Neural progenitor cell (in vitro differentiated cells): Measurements from ENCODE around the gene TLE4.

Experiments used
- EZH2 ChIP-seq: fragments of 200-600 bp; sonication (generic); IDR thresholded peaks from 2 replicates; pipeline ENCODE4 v1.6.1; 2017; ENCODE audit warnings: antibody characterized with exemption, mild to moderate bottlenecking, moderate library complexity
- EZH2phosphoT487 ChIP-seq: fragments of 200-600 bp; sonication (generic); IDR thresholded peaks from 2 replicates; pipeline ENCODE4 v1.6.1; 2017; ENCODE audit warnings: antibody characterized with exemption
- TF ChIP-seq, protein P1 (sequence below): fragments of 200-600 bp; sonication (generic); IDR thresholded peaks from 2 replicates; pipeline ENCODE4 v1.5.1; 2017; ENCODE audit warnings: antibody characterized with exemption, mild to moderate bottlenecking

- TF ChIP-seq, protein P1, sequence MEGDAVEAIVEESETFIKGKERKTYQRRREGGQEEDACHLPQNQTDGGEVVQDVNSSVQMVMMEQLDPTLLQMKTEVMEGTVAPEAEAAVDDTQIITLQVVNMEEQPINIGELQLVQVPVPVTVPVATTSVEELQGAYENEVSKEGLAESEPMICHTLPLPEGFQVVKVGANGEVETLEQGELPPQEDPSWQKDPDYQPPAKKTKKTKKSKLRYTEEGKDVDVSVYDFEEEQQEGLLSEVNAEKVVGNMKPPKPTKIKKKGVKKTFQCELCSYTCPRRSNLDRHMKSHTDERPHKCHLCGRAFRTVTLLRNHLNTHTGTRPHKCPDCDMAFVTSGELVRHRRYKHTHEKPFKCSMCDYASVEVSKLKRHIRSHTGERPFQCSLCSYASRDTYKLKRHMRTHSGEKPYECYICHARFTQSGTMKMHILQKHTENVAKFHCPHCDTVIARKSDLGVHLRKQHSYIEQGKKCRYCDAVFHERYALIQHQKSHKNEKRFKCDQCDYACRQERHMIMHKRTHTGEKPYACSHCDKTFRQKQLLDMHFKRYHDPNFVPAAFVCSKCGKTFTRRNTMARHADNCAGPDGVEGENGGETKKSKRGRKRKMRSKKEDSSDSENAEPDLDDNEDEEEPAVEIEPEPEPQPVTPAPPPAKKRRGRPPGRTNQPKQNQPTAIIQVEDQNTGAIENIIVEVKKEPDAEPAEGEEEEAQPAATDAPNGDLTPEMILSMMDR: no peak
- TF ChIP-seq EZH2: no peak
- no peak for TF ChIP-seq EZH2phosphoT487
Measured at GRCh38 chr9:79741381-79741780, 169.6 kb downstream of the TLE4 start.
